Mesenchymal stem cell (in vitro differentiated cells and primary cell): Measurements from ENCODE around the gene NLRP11.
"Not testable (repeated sequence)": the region's sequence is repeated elsewhere in the genome, so short reads cannot be mapped to it uniquely, and the experiment has no call there.

Source experiments
- DNase-seq: peaks from one replicate; pipeline ENCODE4 v3.0.0-alpha.2; 2013
- H2AFZ ChIP-seq: one replicate; pipeline ENCODE4 v1.6.1; 2013; ENCODE audit warnings: low read depth, mild to moderate bottlenecking, control low read depth, inconsistent platforms, low read length, moderate library complexity
- H2AK5ac ChIP-seq: 2 replicates; pipeline ENCODE4 v1.6.1; 2013; ENCODE audit warnings: low read length, moderate library complexity, mild to moderate bottlenecking, inconsistent platforms; ENCODE audit not compliant: severe bottlenecking
- H2BK120ac ChIP-seq: one replicate; pipeline ENCODE4 v1.6.1; 2013; ENCODE audit warnings: low read depth, mild to moderate bottlenecking, inconsistent platforms, low read length, moderate library complexity
- H2BK12ac ChIP-seq, 2 experiments: one replicate each; pipeline ENCODE4 v1.6.1; 2013; ENCODE audit warnings: inconsistent platforms in 2 of 2, low read length in 2 of 2, mild to moderate bottlenecking in 2 of 2, moderate library complexity in 2 of 2, control low read depth in 1 of 2
- H2BK15ac ChIP-seq: one replicate; pipeline ENCODE4 v1.6.1; 2013; ENCODE audit warnings: mild to moderate bottlenecking, low read depth, inconsistent platforms; ENCODE audit not compliant: poor library complexity, severe bottlenecking
- H2BK5ac ChIP-seq: 2 replicates; pipeline ENCODE4 v1.6.1; 2013; ENCODE audit warnings: low read depth, mild to moderate bottlenecking, low read length, control low read depth, inconsistent platforms; ENCODE audit not compliant: poor library complexity, severe bottlenecking
- H3K14ac ChIP-seq, 2 experiments: one replicate each; pipeline ENCODE4 v1.6.1; 2013; ENCODE audit warnings: inconsistent platforms in 2 of 2, low read length in 2 of 2, control low read depth in 1 of 2, mild to moderate bottlenecking in 1 of 2, moderate library complexity in 1 of 2
- H3K18ac ChIP-seq, 2 experiments: one replicate each; pipeline ENCODE4 v1.6.1; 2013; ENCODE audit warnings: inconsistent platforms in 2 of 2, low read length in 2 of 2, control low read depth in 1 of 2, low read depth in 1 of 2, mild to moderate bottlenecking in 1 of 2
- H3K23ac ChIP-seq, 2 experiments: one replicate each; pipeline ENCODE4 v1.6.1; 2013; ENCODE audit warnings: inconsistent platforms in 2 of 2, low read length in 2 of 2, mild to moderate bottlenecking in 2 of 2, moderate library complexity in 2 of 2, control low read depth in 1 of 2
- H3K27ac ChIP-seq: 2 replicates; pipeline ENCODE4 v1.5.1; 2013; ENCODE audit warnings: mild to moderate bottlenecking, moderate library complexity, low read length, control low read depth, inconsistent platforms; ENCODE audit not compliant: poor library complexity, severe bottlenecking
- H3K27me3 ChIP-seq, 2 experiments: 2 replicates each; pipeline versions ENCODE4 v1.6.1 to v1.7.0; 2013; ENCODE audit warnings: low read length in 2 of 2, mild to moderate bottlenecking in 2 of 2, moderate library complexity in 2 of 2, control low read depth in 1 of 2, inconsistent platforms in 1 of 2; ENCODE audit not compliant: control insufficient read depth in 1 of 2, insufficient read depth in 1 of 2
- H3K36me3 ChIP-seq, 2 experiments: 2 replicates each; pipeline versions ENCODE4 v1.6.1 to v1.7.0; 2013; ENCODE audit warnings: low read length in 2 of 2, control low read depth in 1 of 2, inconsistent platforms in 1 of 2, low read depth in 1 of 2, mild to moderate bottlenecking in 1 of 2; ENCODE audit not compliant: insufficient read depth in 2 of 2, control insufficient read depth in 1 of 2
- H3K4ac ChIP-seq, 2 experiments: one replicate each; pipeline ENCODE4 v1.6.1; 2013; ENCODE audit warnings: inconsistent platforms in 2 of 2, low read length in 2 of 2, mild to moderate bottlenecking in 2 of 2, moderate library complexity in 2 of 2, control low read depth in 1 of 2, low read depth in 1 of 2
- H3K4me1 ChIP-seq: 2 replicates; pipeline ENCODE4 v1.6.1; 2013; ENCODE audit warnings: low read depth, low read length, control low read depth; ENCODE audit not compliant: control insufficient read depth, insufficient read depth
- H3K4me2 ChIP-seq: 2 replicates; pipeline ENCODE4 v1.6.1; 2013; ENCODE audit warnings: low read length, mild to moderate bottlenecking, inconsistent platforms; ENCODE audit not compliant: poor library complexity, severe bottlenecking
- H3K4me3 ChIP-seq, 2 experiments: 2 replicates each; pipeline versions ENCODE4 v1.5.1 to v1.7.0; 2013; ENCODE audit warnings: low read length in 2 of 2, mild to moderate bottlenecking in 2 of 2, control low read depth in 1 of 2, low read depth in 1 of 2; ENCODE audit not compliant: insufficient read depth in 1 of 2
- H3K79me1 ChIP-seq: replicated peaks from 2 replicates; pipeline ENCODE4 v1.6.1; 2013; ENCODE audit warnings: mild to moderate bottlenecking, control low read depth, low read length, inconsistent platforms; ENCODE audit not compliant: poor library complexity, severe bottlenecking
- H3K9ac ChIP-seq: 2 replicates; pipeline ENCODE4 v1.7.0; 2013; ENCODE audit warnings: mild to moderate bottlenecking, low read length, moderate library complexity
- H3K9me3 ChIP-seq: 2 replicates; pipeline ENCODE4 v1.7.0; 2013; ENCODE audit warnings: mild to moderate bottlenecking, low read length; ENCODE audit not compliant: control insufficient read depth
- H4K8ac ChIP-seq: one replicate; pipeline ENCODE4 v1.6.1; 2013; ENCODE audit warnings: inconsistent platforms, mild to moderate bottlenecking, low read length, moderate library complexity
- H4K91ac ChIP-seq: one replicate; pipeline ENCODE4 v1.6.1; 2013; ENCODE audit warnings: mild to moderate bottlenecking, low read length, inconsistent platforms
- WGBS: methylation state at CpG from one replicate; pipeline ENCODE4 v1.1.7; 2013; ENCODE audit warnings: mixed read lengths; 5-methylcytosine and 5-hydroxymethylcytosine counted together

NLRP11 gene

GRCh38 chr19:55778331-55778730 is 53.5 kb downstream of the NLRP11 start:
- Histone ChIP-seq H3K9me3 (peaks cover 12% of the 10 kb centered on the region), H3K79me1 (no peaks in the 10 kb centered on the region), H3K4me1 (no peaks in the 10 kb centered on the region), H2BK120ac (no peak overlapping the region), H3K4me2 (no peak overlapping the region), H3K23ac (no peak overlapping the region), H2BK15ac (no peak overlapping the region), H4K91ac (no peak overlapping the region), H3K4ac (no peak overlapping the region), H3K18ac (no peak overlapping the region), H2AFZ (no peak overlapping the region), H3K4me3 (no peak overlapping the region), H2BK12ac (no peak overlapping the region), H3K9ac (no peak overlapping the region), H3K14ac (no peak overlapping the region), H3K27ac (no peak overlapping the region), H2BK5ac (no peak overlapping the region), H3K27me3 (no peaks in the 10 kb centered on the region), H3K36me3 (no peaks in the 10 kb centered on the region), H4K8ac (no peak overlapping the region), H2AK5ac (no peak overlapping the region)
- DNase-seq: no peak
- WGBS: 85% methylated on average over 16 of the region's 16 CpGs

GRCh38 chr19:55777528-55777927 is 54.3 kb downstream of the NLRP11 start:
- Histone ChIP-seq H3K4me3 (no peak overlapping the region), H3K4ac (no peak overlapping the region), H2AK5ac (no peak overlapping the region), H2BK15ac (no peak overlapping the region), H2BK5ac (no peak overlapping the region), H3K27ac (no peak overlapping the region), H3K23ac (no peak overlapping the region), H3K9ac (no peak overlapping the region), H3K9me3 (peaks cover 11% of the 10 kb centered on the region), H3K4me1 (no peaks in the 10 kb centered on the region), H3K14ac (no peak overlapping the region), H3K18ac (peak overlapping the region in 1 of 2 experiments; percentile 12), H2BK12ac (no peak overlapping the region), H2BK120ac (no peak overlapping the region), H4K91ac (no peak overlapping the region), H3K79me1 (no peaks in the 10 kb centered on the region), H3K27me3 (no peaks in the 10 kb centered on the region), H4K8ac (no peak overlapping the region), H2AFZ (no peak overlapping the region), H3K4me2 (no peak overlapping the region), H3K36me3 (no peaks in the 10 kb centered on the region)
- DNase-seq: no peak
- 67% methylated on average over 7 of the region's 7 CpGs for WGBS

GRCh38 chr19:55769632-55770031 is 62.2 kb downstream of the NLRP11 start:
- not testable (repeated sequence) for H3K23ac ChIP-seq, H3K27ac ChIP-seq, H3K27me3 ChIP-seq, H4K91ac ChIP-seq, H2BK12ac ChIP-seq, H3K79me1 ChIP-seq, DNase-seq, H3K4me3 ChIP-seq, H2AK5ac ChIP-seq, H3K36me3 ChIP-seq, H3K9ac ChIP-seq, H2BK15ac ChIP-seq, H3K14ac ChIP-seq, H2BK120ac ChIP-seq, H3K18ac ChIP-seq, H3K4ac ChIP-seq, H4K8ac ChIP-seq, H2BK5ac ChIP-seq, H3K4me1 ChIP-seq, H2AFZ ChIP-seq, H3K4me2 ChIP-seq
- 0% methylated on average over 1 of the region's 3 CpGs for WGBS
- peaks cover 24% of the 10 kb centered on the region for H3K9me3 ChIP-seq

GRCh38 chr19:55768818-55769217 is 63.0 kb downstream of the NLRP11 start, which contains the start of gene RFPL4AL1:
TSS of gene RFPL4AL1 (plus strand) at chr19:55769118. CDS start at chr19:55771805, 2,687 bp downstream.
- not testable (repeated sequence) for H3K4me3 ChIP-seq, H4K8ac ChIP-seq, H2BK120ac ChIP-seq, DNase-seq, H3K18ac ChIP-seq, H3K36me3 ChIP-seq, H2AK5ac ChIP-seq, H3K4me2 ChIP-seq, H3K27me3 ChIP-seq, H4K91ac ChIP-seq, H3K4ac ChIP-seq, H2AFZ ChIP-seq, H2BK12ac ChIP-seq, H3K27ac ChIP-seq, H2BK5ac ChIP-seq, H2BK15ac ChIP-seq, H3K79me1 ChIP-seq, H3K9ac ChIP-seq, H3K14ac ChIP-seq, H3K4me1 ChIP-seq, H3K23ac ChIP-seq
- peaks cover 24% of the 10 kb centered on the region for H3K9me3 ChIP-seq
- WGBS: 69% methylated on average over 3 of the region's 6 CpGs
